GM19099 (cell line): ENCODE measurements around the gene AP5Z1.

ENCODE experiments used
- POLR2A ChIP-seq: IDR thresholded peaks from 3 replicates; pipeline ENCODE4 v1.6.1; 2011; ENCODE audit warnings: low read depth; ENCODE audit not compliant: insufficient read length; ENCODE audit errors: extremely low read depth

AP5Z1 gene

GRCh38 chr7:4801839-4802231 lies 26.4 kb downstream of the AP5Z1 start:
- no peak for TF ChIP-seq POLR2A

- no peak for TF ChIP-seq POLR2A
Observed at GRCh38 chr7:4803397-4804241, 28.2 kb downstream of the AP5Z1 start.

GRCh38 chr7:4805110-4805983 lies 29.9 kb downstream of the AP5Z1 start:
- no peak for TF ChIP-seq POLR2A

GRCh38 chr7:4805984-4806300 lies 30.5 kb downstream of the AP5Z1 start:
- no peak for TF ChIP-seq POLR2A

- no peak for TF ChIP-seq POLR2A
Observed at GRCh38 chr7:4806983-4807597, 31.7 kb downstream of the AP5Z1 start.

- TF ChIP-seq POLR2A, result no peak
Observed at GRCh38 chr7:4807598-4808016, 32.2 kb downstream of the AP5Z1 start.

DNA sequence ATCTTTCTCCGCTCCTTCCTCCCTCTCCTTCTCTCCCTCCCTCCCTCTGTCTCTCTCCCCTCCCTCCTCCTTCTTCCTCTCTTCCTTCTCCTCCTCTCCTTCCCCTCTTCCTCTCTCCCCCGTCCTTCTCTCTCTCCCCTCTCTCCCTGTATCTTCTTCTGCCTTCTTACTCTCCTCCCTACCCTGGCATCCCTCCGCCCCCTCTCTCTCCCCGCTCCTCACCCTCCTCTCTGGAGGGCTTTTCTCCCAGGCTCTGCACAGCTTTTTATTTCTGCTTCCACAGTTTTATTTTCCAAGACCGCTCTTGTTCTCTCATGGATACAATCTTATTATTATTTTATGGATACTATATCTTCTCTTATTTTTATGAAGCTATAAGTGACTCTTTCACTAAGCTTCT lies 32.6 kb downstream of the AP5Z1 start:
- TF ChIP-seq POLR2A, result no peak

GRCh38 chr7:4808565-4808964 lies 33.1 kb downstream of the AP5Z1 start:
- no peak for TF ChIP-seq POLR2A

GRCh38 chr7:4809091-4809591 lies 33.7 kb downstream of the AP5Z1 start:
- TF ChIP-seq POLR2A, result no peak

DNA sequence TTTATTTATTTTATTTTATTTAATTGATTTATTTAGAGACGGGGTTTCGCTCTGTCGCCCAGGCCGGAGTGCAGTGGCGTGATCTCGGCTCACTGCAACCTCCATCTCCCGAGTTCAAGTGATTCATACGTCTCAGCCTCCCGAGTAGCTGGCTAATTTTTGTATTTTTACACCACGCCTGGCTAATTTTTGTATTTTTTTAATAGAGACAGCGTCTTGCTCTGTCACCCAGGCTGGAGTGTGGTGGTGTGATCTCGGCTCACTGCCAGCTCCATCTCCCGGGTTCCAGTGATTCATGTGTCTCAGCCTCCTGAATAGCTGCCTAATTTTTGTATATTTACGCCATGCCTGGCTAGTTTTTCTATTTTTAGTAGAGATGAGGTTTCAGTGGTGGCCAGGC lies 34.2 kb downstream of the AP5Z1 start:
- TF ChIP-seq POLR2A, result no peak

GRCh38 chr7:4814433-4814832 lies 39.0 kb downstream of the AP5Z1 start:
- TF ChIP-seq POLR2A, result no peak

DNA sequence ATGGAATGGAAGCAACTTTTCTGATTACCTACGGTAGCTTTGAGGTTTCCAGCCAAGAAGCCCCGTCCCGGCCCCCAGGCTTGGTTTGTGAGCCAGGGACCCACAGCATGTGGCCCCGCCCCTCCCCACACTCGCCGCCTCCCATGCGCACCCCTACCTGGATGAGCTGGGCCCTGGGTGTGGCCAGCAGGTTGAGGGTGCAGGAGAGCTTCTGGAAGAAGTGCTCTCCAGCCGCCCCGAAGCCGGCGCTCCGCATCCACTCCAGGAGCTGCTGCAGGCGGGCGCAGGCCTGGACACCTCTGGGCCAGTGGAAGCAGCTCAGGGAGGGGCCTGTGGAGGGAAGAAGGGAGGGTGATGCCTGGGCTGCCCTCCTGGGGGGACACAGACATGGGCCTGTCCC lies 39.7 kb downstream of the AP5Z1 start:
- no peak for TF ChIP-seq POLR2A

- no peak for TF ChIP-seq POLR2A
Observed at GRCh38 chr7:4815609-4816418, 40.4 kb downstream of the AP5Z1 start.

DNA sequence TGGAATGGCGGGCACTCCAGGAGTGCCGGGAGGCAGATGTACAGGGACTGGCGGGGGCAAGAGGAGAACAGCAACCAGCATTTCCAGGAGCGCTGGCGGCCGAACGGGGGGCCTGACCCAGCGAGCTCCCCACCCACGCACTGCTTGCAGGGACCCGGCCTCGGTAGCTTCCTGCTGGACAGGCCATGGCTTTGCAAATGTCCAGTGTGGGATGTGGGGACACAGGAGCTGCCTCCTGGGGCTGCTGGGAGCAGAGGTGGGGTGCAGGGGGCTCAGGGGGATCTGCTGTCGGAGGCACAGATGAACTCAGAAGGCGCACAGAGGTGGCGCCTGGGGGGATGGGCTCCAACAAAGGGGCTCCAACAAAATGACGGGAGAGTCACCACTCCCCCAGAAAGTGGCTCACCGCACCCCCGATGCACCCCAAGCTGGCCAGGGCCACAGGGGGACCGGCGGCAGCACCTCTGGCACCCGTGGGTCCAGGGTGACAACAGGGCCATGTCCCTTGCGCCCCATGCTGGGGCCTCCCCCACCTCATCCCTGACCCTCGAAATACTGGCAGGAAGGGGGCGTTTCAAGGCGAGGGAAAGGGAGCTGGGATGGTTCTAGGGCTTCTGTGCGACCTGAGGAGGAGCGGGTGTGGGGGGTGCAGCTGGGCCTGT lies 41.1 kb downstream of the AP5Z1 start:
- TF ChIP-seq POLR2A, result no peak

GRCh38 chr7:4817178-4817901 lies 41.9 kb downstream of the AP5Z1 start:
- no peak for TF ChIP-seq POLR2A
